AG09319 (cell line): Measurements from ENCODE around the gene NXPE2.

Experiments
- DNase-seq: peaks from one replicate; pipeline ENCODE4 v3.0.0-alpha.2; 2010; ENCODE audit warnings: low read depth; ENCODE audit errors: extremely low read depth
- TF ChIP-seq, protein P1 (sequence below): IDR thresholded peaks from 2 replicates; pipeline ENCODE4 v1.5.1; 2011; ENCODE audit warnings: low read depth, mild to moderate bottlenecking, inconsistent platforms, low read length, moderate library complexity

Gene NXPE2

DNA sequence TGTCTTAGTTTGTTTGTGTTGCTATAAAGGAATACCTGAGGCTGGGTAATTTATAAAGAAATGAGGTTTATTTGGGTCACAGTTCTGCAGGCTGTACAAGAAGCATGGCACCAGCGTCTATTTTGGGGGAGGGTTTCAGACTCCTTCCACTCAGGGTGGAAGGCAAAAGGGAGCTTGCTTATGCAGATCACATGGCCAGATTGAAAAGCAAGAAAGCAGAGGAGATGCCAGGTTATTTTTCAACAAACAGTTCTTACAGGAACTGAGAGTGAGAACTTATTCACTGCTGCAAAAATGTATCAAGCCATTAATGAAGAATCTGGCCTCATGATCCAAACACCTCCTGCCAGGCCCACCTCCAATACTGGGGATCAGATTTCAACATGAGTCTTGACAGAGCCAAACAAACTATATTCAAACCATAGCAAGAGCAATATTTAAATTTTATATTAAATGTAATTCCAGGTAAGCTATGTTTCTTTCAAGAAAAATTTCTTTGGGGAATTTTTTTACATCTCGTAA is 66.9 kb downstream of the NXPE2 start:
- DNase-seq, result no peak
- TF ChIP-seq, protein P1, sequence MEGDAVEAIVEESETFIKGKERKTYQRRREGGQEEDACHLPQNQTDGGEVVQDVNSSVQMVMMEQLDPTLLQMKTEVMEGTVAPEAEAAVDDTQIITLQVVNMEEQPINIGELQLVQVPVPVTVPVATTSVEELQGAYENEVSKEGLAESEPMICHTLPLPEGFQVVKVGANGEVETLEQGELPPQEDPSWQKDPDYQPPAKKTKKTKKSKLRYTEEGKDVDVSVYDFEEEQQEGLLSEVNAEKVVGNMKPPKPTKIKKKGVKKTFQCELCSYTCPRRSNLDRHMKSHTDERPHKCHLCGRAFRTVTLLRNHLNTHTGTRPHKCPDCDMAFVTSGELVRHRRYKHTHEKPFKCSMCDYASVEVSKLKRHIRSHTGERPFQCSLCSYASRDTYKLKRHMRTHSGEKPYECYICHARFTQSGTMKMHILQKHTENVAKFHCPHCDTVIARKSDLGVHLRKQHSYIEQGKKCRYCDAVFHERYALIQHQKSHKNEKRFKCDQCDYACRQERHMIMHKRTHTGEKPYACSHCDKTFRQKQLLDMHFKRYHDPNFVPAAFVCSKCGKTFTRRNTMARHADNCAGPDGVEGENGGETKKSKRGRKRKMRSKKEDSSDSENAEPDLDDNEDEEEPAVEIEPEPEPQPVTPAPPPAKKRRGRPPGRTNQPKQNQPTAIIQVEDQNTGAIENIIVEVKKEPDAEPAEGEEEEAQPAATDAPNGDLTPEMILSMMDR, result no peak

DNA sequence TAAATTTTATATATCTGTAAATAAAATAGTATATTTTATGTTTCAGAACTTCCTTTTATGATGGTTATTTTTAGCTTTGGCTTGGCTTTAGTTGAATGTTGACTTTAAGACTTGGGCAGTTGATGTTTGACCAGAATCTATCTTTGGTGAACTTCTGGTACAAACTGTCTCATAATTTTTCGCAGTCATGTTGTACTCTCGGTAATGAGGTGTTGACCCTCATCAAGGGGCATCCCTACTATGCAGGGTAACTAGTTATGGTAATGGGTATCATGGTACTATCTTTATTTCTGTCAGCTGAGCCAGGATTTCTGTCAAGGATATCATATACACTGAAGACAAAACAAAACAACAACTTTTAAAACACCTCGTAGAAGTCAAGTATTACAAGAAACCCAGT is 67.7 kb downstream of the NXPE2 start:
- DNase-seq, result no peak
- TF ChIP-seq, protein P1, result no peak
